Retinal pigment epithelial cell (primary cell): ENCODE results near the gene ERVMER34-1.

Experiments used
- DNase-seq: peaks from one replicate; pipeline ENCODE4 v3.0.0-alpha.2; 2010; ENCODE audit warnings: low read depth
- H3K4me3 ChIP-seq: 2 replicates; pipeline ENCODE4 v1.5.1; 2011; ENCODE audit warnings: mild to moderate bottlenecking, low read length, control low read depth, moderate library complexity
- TF ChIP-seq, protein P1 (sequence below): conservative IDR thresholded peaks from 2 replicates; pipeline ENCODE4 v1.5.1; 2011; ENCODE audit warnings: low read depth, low read length, control low read depth, inconsistent platforms

ERVMER34-1 gene

DNA sequence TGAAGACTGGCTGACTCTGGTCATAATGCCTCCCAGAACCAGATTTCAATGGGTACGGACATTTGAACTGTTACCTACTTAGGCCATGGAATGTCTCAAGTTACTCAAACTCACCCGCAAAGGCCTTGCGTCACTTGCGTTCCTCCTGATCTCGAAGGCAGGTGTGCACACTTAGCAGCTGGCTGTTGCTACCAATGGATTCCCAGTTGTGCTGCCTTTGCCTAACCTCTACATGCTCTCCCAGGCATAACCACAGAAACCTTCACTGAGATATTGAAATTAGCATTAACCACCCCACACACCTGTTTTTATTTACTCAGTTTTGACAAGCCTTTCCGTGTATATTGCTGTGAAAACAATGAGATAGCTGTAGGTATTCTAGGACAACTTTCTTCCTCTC, 2.8 kb downstream of the ERVMER34-1 start:
- H3K4me3 ChIP-seq = no peak overlapping the region
- DNase-seq = no peak
- TF ChIP-seq, protein P1, sequence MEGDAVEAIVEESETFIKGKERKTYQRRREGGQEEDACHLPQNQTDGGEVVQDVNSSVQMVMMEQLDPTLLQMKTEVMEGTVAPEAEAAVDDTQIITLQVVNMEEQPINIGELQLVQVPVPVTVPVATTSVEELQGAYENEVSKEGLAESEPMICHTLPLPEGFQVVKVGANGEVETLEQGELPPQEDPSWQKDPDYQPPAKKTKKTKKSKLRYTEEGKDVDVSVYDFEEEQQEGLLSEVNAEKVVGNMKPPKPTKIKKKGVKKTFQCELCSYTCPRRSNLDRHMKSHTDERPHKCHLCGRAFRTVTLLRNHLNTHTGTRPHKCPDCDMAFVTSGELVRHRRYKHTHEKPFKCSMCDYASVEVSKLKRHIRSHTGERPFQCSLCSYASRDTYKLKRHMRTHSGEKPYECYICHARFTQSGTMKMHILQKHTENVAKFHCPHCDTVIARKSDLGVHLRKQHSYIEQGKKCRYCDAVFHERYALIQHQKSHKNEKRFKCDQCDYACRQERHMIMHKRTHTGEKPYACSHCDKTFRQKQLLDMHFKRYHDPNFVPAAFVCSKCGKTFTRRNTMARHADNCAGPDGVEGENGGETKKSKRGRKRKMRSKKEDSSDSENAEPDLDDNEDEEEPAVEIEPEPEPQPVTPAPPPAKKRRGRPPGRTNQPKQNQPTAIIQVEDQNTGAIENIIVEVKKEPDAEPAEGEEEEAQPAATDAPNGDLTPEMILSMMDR = no peak

- H3K4me3 ChIP-seq = no peak overlapping the region
Observed at GRCh38 chr4:52744588-52744987, 6.6 kb downstream of the ERVMER34-1 start.

GRCh38 chr4:52743444-52744019, 7.7 kb downstream of the ERVMER34-1 start:
- TF ChIP-seq, protein P1 = no peak
- no peak for DNase-seq
- H3K4me3 ChIP-seq = no peak overlapping the region

More at GRCh38 chr4:52744588-52744987, 6.6 kb downstream of the ERVMER34-1 start:
- no peak for DNase-seq
- TF ChIP-seq, protein P1 = no peak

DNA sequence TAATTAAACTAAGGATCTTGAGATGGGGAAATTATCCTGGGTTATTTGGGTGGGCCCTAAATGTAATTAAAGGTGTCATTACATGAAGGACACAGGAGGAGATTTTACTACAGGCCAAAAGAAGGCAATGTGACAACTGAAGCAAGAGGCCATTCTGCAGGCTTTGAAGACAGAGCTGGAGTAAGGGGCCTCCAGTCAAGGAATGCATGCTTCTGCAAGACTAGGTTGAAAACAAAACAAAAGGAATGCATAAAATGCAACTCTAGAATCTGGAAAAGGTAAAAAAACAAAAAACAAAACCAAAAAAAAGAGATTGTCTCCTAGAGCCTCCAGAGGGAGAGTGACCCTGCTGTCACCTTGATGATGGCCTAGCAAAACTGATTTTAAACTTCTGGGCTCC, 21.6 kb downstream of the ERVMER34-1 start:
- DNase-seq = no peak
- H3K4me3 ChIP-seq = no peak overlapping the region
- TF ChIP-seq, protein P1 = no peak

GRCh38 chr4:52728691-52729240, 22.5 kb downstream of the ERVMER34-1 start:
- DNase-seq = no peak
- no peak overlapping the region for H3K4me3 ChIP-seq
- TF ChIP-seq, protein P1 = no peak

- no peak overlapping the region for H3K4me3 ChIP-seq
- TF ChIP-seq, protein P1 = no peak
- no peak for DNase-seq
Observed at GRCh38 chr4:52726826-52727580, 24.2 kb downstream of the ERVMER34-1 start.
